ENCODE results near the gene FAM241B. TPM values are rescaled to one million over a fixed set of nuclear protein-coding genes. Genes with fewer than 3 reads are reported as not detected.

FAM241B gene
- total RNA-seq, 2 experiments from 2014 or later, result 10.8 to 12.5 TPM

DNA sequence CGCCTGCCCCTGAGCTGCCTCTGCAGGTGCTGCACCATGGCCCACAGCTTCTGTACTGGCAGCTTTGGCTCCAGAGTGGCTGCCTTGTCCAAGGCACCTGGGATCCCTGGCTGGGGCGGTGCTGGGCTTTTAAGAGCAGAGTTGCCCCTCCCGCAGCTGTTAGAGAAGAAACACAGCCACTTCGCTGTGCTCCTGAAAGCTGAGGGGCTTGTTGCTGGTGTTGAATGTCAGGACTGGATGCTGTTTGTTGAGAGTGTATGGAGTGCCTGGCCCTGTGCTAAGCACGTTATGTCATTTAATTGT is 6.2 kb downstream of the FAM241B start:
- POLR2A ChIA-PET, result interaction anchor here (0.9 kb wide), 1 partner anchor 16 kb away, joined by 3 read pairs; no protein-coding TSS in a partner anchor

DNA sequence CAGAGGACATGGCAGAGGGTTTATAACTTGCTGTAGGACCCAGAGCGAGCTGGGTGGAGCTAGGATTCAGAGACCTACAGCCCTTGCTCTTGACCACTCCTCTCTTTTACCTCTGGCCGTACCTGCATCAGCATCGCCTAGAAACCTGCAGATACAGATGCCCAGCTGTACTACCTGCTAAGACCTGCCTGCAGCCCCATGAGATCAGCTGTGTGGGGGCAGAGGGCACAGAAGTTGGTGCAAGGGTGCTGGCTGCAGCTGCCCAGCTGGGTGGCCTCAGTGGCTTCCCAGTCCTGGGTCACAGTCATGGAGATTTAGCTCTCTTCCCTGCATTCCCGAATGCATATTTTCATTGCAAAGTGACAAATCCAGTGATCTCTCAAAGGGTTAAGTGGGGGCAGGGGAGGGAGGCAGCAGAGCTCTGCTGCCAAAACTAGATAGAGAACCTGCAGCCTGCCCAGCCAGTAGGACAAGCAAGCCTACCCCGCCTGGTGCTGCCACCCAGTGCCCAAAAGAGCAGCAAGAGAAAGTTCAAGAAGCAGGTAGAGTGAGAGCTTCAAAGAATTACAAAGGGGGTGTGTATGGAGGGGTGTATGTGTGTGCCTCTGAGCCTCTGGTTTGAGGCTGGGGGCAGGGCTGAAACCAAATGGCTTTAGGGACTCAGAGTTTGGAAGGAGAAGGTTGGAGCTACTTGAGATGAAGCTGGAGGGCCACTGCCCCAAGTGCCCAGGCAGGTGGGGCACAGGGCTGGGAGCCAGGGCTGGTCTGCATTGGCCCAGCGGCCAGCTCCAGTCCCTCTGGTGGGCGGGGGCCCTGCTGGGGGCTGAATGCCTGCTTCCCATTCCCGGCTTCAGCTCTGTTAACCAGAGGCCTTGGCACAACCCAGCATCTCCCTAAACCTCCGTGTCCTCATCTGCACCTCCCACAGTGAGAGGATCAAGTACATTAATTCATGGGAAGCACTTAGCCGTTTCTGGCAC is 6.9 kb downstream of the FAM241B start:
- H3K36me3 Mint-ChIP-seq (ENCODE audit: low read depth), result no peaks in the 10 kb centered on the region
- no peaks in the 10 kb centered on the region for H3K9me3 Mint-ChIP-seq
- H3K27me3 Mint-ChIP-seq, result no peaks in the 10 kb centered on the region
- H3K4me1 Mint-ChIP-seq (ENCODE audit: low read depth), result no peaks in the 10 kb centered on the region
- ATAC-seq (peak; percentile 52), DNase-seq (peak; percentile 60)
- ChIA-PET CTCF (interaction anchor here (0.8 to 14.6 kb wide), 24 partner anchors 7 to 229 kb away, joined by 3 to 397 read pairs (median 4); no protein-coding TSS in a partner anchor), POLR2A (interaction anchor here (0.9 kb wide), 1 partner anchor 17 kb away, joined by 3 read pairs; no protein-coding TSS in a partner anchor)
- no peak overlapping the region for H3K27ac Mint-ChIP-seq
- TF ChIP-seq, protein P1, sequence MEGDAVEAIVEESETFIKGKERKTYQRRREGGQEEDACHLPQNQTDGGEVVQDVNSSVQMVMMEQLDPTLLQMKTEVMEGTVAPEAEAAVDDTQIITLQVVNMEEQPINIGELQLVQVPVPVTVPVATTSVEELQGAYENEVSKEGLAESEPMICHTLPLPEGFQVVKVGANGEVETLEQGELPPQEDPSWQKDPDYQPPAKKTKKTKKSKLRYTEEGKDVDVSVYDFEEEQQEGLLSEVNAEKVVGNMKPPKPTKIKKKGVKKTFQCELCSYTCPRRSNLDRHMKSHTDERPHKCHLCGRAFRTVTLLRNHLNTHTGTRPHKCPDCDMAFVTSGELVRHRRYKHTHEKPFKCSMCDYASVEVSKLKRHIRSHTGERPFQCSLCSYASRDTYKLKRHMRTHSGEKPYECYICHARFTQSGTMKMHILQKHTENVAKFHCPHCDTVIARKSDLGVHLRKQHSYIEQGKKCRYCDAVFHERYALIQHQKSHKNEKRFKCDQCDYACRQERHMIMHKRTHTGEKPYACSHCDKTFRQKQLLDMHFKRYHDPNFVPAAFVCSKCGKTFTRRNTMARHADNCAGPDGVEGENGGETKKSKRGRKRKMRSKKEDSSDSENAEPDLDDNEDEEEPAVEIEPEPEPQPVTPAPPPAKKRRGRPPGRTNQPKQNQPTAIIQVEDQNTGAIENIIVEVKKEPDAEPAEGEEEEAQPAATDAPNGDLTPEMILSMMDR (IDR thresholded peaks at IDR 0.05), result no peak
- no peak overlapping the region for H3K4me3 Mint-ChIP-seq
- intact Hi-C loops (cut with micrococcal nuclease), result loop anchor here (10.0 kb wide), 1 partner anchor 212 kb away; no protein-coding TSS in a partner anchor

More for the DNA sequence above, 6.2 kb downstream of the FAM241B start:
- ATAC-seq (no peak), DNase-seq (no peak)
- Mint-ChIP-seq H3K9me3 (no peaks in the 10 kb centered on the region), H3K27me3 (no peaks in the 10 kb centered on the region), H3K36me3 (ENCODE audit: low read depth) (no peaks in the 10 kb centered on the region), H3K4me1 (ENCODE audit: low read depth) (peaks cover 4% of the 10 kb centered on the region), H3K4me3 (no peak overlapping the region), H3K27ac (no peak overlapping the region)
- TF ChIP-seq, protein P1 (IDR thresholded peaks at IDR 0.05), result no peak
- intact Hi-C loops (cut with micrococcal nuclease), result loop anchor here (10.0 kb wide), 1 partner anchor 211 kb away; no protein-coding TSS in a partner anchor
- CTCF ChIA-PET, result interaction anchor here (0.8 to 14.6 kb wide), 12 partner anchors 8 to 151 kb away, joined by 3 to 397 read pairs (median 4); no protein-coding TSS in a partner anchor

- H3K4me3 Mint-ChIP-seq, result no peak overlapping the region
Measured at GRCh38 chr10:69638642-69639041, 8.6 kb downstream of the FAM241B start.

GRCh38 chr10:69639291-69640195 is 9.5 kb downstream of the FAM241B start:
- peak; percentile 80 for DNase-seq
- intact Hi-C loops (cut with micrococcal nuclease), result loop anchor here (1.0 to 10.0 kb wide), 2 partner anchors 124 to 215 kb away; no protein-coding TSS in a partner anchor
- Mint-ChIP-seq H3K9me3 (no peaks in the 10 kb centered on the region), H3K27ac (no peak overlapping the region), H3K4me1 (ENCODE audit: low read depth) (no peaks in the 10 kb centered on the region), H3K27me3 (no peaks in the 10 kb centered on the region), H3K4me3 (no peak overlapping the region), H3K36me3 (ENCODE audit: low read depth) (no peaks in the 10 kb centered on the region)
- TF ChIP-seq, protein P1 (IDR thresholded peaks at IDR 0.05), result peak; percentile 88
- ChIA-PET CTCF (interaction anchor here (0.8 to 14.6 kb wide), 9 partner anchors 11 to 276 kb away, joined by 3 to 397 read pairs (median 5); no protein-coding TSS in a partner anchor), POLR2A (interaction anchor here (0.6 to 1.2 kb wide), 3 partner anchors 7 to 132 kb away, joined by 3 to 4 read pairs (median 3); no protein-coding TSS in a partner anchor)
- peak; percentile 75 for ATAC-seq

More at GRCh38 chr10:69638642-69639041, 8.6 kb downstream of the FAM241B start:
- Mint-ChIP-seq H3K4me1 (ENCODE audit: low read depth) (no peaks in the 10 kb centered on the region), H3K27ac (no peak overlapping the region), H3K9me3 (no peaks in the 10 kb centered on the region), H3K36me3 (ENCODE audit: low read depth) (no peaks in the 10 kb centered on the region), H3K27me3 (no peaks in the 10 kb centered on the region)
- POLR2A ChIA-PET, result interaction anchor here (0.6 kb wide), 2 partner anchors 8 to 131 kb away, joined by 3 read pairs; no protein-coding TSS in a partner anchor
- no peak for DNase-seq
- CTCF ChIA-PET, result interaction anchor here (0.7 to 14.6 kb wide), 9 partner anchors 10 to 276 kb away, joined by 3 to 397 read pairs (median 3); no protein-coding TSS in a partner anchor
- ATAC-seq, result no peak
- TF ChIP-seq, protein P1 (IDR thresholded peaks at IDR 0.05), result no peak
- intact Hi-C loops (cut with micrococcal nuclease), result loop anchor here (1.0 to 10.0 kb wide), 2 partner anchors 123 to 214 kb away; no protein-coding TSS in a partner anchor

All from activated CD8-positive, alpha-beta T cell treated with anti-CD3 and anti-CD28 coated beads for 36 hours (primary cell).